GM21360 (cell line): ENCODE measurements around the gene GATA2.

Experiments used
- ATAC-seq: cut with Tn5 transposase; IDR thresholded peaks from one replicate; pipeline ENCODE4 v1.9.1; 2021; ENCODE audit warnings: mild to moderate bottlenecking, moderate library complexity; ENCODE audit not compliant: unreplicated experiment

GATA2 gene

DNA sequence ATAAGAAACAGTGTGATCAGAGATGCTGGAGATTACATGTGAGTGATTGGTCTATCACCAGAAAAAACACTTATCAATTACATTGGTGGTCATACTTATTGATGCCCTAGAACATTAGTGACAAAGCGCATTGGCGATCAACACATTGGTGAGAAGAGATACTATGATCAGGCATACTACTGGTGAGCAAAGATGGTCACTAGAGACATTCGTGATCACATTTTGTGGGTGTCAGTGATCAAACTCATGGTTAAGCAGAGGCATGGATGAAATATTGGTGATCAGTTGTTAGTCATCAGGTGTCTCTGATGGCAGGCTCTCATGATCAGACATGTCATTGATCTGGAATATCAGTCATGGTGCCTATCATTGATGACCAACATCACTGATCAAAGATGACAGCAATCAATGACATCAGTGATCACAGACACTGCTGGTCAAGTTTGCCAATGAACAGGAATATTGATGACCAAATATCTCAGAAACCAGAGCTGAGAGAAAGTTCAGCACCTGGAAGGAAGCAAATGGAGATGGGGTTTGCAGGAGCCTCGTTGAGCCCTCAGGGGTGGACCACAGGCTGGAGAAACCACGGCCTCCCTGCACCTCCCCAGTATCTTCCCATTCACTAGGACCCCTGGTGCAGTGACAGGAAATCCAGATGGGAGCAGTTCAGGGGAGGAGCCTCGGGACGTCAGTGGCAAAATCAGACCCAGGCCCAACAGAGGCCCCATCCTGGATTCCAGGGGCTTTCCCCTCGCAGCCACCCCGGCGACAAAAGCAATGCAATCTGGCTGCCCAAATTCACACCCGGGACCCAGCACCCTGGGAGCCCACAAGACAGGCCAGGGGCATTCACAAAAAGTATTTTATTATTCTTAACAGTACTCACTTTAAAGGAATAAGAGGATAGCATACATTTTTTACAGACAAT, 14.2 kb downstream of the GATA2 start:
- ATAC-seq: no peak

DNA sequence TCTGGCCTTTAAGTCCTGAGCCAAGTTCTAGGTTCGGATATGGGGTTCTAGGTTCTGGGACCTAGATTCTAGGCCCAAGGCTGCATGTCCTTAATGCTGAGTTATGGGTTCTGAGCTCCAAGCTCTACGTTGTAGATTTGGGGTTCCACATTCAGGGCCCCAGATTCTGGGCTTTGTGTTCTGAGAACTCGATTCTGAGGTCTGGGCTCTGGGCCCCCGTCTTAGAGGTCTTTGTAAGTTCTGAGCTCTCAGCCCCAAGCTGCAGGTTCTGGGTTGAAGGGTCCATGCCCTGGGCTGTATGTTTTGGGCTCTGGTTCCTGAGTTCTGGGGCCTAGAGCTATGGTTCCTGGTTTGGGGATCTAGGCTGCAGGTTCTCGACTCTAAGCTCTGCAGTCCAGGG, 16.3 kb downstream of the GATA2 start:
- no peak for ATAC-seq

DNA sequence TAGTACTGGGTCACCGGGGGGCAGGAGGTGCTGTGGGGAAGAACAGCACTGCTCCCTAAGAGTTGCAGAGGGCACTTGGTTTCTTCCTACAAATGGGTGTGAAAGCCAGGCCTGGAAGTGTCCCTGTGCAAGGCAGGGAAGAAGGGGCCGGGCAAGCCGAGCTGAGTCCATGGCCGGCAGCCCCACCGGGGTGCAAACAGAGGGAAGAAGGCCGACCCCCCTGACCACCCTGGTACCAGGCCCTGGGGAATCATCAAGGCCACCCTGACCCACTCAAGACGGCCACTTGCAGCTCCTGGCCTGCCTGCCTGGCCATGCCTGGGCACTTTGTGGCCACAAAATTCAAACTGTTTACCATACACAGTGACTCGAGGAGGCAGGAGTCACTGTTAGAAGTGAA, 17.6 kb downstream of the GATA2 start:
- ATAC-seq: no peak

DNA sequence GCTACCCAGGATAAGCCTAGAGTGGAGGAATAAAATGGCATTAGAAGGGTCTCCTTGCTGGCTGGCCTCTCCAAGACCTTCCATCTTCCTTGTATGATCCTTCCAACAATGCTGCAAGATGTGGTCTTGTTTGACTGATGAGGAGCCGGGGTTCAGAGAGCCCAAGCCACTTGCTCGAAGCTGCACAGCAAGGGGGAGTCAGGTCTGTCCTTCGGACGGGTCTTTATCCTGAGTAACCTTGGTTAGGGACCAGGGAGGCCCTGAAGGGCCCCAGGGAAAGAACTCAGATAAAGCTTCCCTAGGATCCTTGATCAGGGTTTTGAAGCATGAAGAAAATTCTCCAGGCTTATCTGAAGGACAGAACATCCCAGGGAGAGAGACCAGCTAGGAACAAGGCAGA, 19.3 kb downstream of the GATA2 start:
- ATAC-seq: no peak

DNA sequence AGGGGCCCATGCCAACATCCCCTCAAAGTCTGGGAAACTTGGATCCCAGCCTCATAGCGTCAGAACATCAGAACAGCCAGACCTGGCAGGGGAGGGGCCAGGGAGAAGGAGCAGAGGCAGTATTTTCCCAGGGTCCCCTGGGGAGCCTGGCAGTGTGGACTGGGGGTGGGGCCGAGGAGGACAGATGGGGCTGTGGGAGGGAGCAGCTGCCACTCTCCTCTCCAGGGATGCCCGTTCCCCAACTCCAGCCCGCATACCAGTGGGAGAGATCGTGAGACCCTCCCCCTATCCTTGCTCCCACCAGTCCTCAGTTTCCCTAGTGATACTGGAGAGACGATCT, 19.9 kb downstream of the GATA2 start:
- no peak for ATAC-seq

DNA sequence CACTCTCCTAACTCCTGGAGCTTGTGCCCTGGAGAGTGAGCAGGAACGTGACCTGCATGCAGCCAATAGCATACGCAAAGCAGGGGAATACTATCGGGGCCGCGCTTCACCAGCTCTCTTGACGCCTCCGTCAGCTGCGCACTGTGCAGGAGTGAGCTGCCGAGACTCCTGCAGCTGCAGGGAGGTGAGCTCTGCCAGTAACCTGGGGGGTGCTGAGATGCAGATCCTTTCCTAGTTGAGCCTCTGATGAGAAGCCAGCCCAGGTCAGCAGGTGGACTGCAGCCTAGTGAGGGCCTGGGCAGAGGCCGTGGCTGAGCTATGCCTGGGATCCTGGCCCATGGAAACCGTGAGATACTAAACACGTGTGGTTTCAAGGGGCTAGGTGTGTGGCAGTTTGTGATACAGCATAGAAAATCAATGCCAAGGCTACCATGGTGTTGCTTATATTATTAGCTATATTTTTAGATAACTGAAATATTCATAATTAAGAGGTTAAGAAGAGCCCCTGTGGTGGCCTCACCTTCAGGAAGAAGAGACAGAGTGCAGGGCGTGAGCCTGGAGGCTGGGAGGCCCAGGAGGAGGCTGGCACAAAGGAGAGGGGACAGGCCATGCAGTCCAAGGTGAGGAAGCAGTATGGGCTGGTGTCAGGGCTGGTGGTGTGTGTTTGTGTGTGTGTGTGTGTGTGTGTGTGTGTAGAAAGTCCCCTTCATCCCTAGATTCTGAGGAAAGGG, 20.4 kb downstream of the GATA2 start:
- no peak for ATAC-seq

DNA sequence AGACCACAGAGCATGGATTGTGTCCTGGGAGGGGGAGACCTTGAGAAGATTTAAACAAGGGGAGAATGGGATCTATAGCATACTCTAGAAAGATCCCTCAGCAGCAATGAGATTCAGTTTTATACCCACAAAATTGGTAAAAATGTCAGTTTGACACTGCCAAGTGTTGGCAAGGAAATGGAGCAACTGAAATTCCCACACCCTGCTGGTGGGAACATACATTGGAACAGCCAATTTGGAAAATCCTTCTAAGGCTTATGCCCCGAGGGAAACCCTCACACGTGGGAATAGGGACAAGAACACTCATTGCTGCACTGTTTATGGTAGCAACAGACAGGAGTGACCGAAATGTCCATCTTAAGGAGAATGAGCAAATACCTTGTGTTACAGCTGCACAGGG, 21.3 kb downstream of the GATA2 start:
- no peak for ATAC-seq

DNA sequence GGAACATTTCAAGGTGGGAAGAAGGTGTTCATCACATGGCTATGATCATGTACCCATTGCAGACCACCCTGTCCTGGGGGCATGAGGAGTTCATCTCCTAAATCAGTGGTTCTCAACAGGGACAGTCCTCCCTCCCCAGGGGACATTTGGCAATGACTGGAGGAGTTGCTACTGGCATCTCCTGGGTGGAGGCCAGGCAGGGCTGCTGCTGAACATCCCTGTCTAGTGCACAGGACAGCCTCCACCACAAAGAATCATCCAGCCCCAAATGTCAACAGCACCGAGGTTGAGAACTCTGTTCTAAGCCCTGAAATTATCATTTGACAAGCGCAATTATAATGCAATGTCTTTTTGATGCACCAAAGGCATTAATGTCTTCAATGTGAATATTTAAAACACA, 21.9 kb downstream of the GATA2 start:
- no peak for ATAC-seq

DNA sequence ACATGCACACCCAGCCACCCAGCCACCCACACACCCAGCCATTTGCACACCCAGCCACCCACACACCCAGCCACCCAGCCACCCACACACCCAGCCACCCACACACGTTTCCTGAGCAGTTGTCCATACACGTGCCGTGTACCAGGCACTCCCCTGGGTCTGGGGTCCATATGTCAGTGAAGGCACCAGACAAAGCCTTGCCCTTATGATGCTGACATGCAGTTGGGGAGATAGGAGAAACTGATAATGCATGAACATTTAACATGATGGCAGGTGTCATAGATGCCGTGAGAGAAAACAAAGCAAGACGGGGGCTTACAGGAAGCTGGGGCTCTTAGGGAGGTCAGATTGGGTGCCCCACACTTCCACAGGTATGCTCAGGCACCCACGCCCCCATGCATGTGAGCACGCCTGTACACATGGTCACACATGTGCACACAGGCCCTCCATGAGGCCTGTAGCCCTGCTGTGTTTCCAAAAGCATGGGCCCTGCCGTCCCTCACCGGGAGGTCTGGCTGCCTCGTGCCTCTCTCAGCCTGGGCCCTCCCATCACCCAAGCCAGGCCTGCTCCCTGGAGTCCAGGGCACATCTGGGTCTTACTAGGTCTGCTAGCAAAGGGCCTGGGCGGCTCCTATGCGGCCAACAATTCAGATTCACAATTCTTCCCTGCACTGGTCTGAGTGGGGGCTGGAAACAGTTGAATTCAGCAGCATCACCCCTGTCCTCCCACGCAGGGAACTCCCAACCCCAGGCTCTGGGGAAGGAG, 22.7 kb downstream of the GATA2 start:
- ATAC-seq: no peak

DNA sequence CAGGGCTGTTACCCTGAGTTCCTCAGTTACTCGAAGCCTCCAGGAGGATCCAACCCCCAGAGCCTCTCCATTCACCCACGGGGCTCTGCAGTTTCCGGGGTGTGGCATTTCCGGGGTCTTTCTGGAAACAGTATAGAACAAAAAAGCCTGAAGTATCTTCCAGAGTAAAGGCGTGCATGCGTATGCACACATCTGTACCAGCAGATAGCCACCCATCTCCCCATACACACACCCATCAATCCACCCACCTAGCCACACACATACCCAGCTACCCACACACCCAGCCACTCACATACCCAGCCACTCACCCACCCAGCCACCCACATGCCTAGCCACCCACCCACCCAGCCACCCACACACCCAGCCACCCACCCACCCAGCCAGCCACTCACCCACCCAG, 23.4 kb downstream of the GATA2 start:
- no peak for ATAC-seq

DNA sequence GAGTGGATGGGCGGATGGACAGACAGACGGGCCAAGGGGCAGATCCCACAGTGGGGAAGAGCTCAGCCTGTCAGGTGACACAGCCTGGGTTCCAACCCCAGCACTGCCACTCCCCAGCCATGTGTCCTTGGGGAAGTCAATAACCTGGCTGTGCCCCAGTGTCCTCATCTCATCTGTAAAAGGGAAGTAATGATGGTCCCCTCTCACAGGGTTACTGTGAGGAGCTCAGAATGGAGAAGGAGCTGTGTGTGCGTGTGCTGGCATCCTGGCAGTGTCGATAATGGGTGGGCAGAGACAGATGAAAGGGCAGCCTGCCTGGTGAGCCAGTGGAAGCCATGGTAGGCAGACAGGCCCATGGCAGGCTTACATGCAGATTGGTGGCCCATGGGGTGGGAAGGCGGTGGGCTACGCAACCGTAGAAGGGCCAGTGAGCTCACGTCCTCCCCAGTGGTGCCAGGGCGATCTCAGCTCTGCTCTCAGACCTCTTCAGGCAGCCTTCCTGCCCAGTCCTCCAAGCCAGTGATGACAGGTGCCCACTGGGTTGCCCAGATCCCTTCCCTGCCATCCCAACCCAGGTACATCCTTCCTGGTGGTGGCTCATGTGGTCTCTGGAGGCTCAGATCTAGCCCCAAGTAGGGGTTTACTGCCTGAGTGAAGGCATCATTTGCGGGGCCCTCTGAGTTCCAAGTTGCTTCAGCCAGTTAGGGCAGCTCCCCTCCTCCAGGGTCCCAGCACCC, 24.0 kb downstream of the GATA2 start:
- ATAC-seq: no peak

DNA sequence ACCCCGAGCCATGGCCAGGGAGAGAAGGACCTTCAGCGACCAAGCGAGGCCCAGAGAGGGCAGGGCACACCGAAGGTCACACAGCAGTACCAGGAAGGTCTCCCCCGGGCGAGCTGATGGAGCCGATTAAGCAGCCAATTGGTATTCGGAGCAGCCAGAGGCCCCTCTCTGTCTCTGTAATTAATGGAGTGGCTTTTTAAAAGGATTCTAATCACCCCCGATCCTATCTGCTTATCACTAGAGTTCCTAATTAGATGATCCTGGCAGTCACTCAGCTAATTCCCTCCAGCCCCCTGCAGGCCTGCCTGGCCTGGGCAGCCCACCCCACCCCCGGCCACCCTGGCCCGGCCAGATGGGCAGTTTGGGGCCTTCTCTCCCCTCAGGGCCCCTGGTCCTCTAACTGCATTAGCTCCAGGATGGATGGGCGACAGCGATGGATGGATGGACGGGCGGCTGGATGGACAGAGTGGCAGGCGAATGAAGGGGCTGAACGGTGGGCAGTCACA, 24.7 kb downstream of the GATA2 start:
- no peak for ATAC-seq

DNA sequence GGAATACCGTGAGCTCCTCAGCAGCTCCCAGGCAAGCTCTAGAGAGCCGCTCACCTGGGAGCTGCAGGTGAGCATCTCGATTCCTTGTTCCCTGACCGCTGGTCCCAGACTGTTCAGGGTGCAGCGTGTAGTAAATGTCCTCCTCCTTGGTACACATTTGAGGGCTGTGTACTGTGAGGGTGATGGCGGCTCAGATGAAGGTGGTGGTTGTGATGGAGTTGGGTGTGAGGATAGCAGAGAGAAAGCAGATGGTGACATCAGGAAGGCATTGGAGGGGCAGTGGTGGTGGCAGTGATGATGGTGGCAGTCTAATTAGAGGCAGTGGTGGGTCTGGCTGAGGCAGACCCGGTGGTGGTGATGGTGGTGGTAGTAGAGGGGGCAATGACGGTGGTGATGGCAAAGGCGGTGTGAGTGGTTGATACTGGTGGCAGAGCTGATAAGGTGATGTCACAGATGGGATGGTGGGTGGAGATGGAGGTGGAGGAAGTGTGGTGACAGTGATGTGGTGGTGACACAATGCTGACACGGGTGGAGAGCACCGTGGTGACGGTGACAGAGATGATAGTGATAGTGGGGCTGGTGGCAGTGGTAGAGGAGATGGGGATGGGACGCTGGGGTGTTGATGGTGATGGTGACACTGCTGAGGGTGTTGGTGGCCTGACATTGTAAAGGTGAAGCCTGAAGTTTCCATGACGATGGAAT, 26.0 kb downstream of the GATA2 start, which contains the start of gene DNAJB8:
TSS of gene DNAJB8 (minus strand) at position 51 of the 702 bp plus-strand sequence. CDS start 3,645 bp downstream, outside the sequence.
- ATAC-seq: no peak

DNA sequence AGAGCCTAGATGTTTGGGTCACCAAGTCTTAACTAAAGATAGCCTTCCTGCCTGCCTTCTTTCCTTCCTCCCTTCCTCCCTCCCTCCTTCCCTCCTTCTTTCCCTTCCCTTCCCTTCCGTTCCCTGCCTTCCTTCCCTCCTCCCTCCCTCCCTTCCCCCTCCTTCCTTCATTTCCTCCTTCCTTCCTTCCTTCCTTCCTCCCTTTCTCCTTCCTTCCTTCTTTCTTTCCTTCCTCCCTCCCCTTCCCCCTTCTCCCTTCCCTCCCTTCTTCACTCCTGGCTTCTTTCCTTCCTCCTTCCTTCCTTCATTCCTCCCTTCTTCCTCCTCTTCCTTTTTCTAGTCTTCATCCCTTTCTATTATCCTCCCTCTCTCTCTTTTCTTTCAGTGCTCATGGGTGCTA, 28.3 kb downstream of the GATA2 start:
- no peak for ATAC-seq

DNA sequence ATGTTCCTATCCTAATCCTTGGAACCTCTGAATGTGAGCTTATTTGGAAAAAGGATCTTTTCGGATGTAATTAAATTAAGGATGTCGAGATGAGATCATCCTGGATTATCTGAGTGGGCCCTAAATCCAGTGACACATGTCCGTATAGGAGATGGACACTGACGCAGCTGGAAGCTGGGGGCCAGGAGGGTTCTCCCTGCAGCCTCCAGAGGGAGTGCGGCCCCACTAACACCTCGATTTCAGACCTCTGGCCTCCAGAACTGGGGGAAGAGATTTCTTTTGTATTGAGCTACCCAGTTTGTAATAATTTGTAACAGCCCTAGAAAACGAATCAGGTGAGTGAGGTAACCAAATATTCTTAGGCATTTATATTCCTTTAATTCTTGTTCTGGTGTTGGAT, 28.8 kb downstream of the GATA2 start:
- ATAC-seq: no peak

DNA sequence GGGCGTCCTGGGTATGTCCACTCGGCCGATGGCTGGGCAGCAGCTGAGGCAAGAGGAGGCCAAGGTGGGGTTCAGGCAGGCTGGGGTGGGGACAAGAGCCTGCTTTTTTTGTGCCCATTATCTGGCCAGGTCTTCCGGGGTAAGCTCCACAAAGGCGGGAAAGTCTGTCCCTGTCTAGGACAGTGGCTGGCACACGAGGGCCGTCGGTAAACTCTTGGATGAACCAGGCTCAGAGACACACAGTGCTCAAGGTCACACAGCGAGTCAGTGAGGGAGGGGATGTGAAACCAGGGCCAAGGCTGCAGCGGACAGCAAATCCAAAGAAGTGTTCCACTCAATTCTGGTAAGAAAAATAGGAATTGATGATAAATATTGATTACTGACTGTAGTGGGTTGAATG, 29.2 kb downstream of the GATA2 start:
- ATAC-seq: no peak

DNA sequence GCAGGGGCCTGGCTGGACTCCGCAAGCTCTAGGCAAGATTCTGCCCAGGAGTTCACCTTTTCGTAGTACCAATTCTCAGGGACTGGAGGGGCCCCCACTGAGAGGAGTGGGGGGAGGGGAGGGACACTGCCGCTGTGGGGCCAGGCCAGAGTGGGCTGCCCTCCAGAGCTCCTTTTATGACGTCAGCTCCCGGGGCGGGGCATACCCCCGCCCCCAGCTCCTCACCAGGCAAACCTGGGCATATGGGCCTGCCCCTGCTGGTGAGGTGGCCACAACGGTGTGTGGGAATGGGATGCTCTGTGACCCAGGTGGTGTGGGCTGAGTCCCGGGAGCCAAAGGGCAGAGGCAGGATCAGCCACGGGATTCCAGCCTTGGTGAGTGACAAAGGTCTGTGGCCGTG, 29.6 kb downstream of the GATA2 start:
- ATAC-seq: no peak

DNA sequence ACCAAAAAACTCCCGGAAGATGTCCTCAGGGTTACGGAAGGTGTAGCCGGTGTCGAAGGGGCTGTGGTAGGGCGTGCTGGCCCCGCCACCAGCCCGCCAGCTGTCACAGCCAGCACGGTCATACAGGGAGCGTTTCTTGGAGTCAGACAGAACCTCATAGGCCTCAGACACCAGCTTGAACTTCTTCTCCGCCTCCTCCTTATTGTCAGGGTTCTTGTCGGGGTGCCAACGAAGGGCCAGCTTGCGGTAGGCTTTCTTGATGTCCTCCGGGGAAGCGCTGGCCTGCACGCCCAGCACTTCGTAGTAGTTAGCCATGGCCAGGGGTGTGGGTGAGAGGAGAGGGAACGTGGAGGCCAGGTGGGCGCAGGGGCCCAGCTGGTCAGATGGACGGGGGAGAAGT, 30.1 kb downstream of the GATA2 start:
- no peak for ATAC-seq

DNA sequence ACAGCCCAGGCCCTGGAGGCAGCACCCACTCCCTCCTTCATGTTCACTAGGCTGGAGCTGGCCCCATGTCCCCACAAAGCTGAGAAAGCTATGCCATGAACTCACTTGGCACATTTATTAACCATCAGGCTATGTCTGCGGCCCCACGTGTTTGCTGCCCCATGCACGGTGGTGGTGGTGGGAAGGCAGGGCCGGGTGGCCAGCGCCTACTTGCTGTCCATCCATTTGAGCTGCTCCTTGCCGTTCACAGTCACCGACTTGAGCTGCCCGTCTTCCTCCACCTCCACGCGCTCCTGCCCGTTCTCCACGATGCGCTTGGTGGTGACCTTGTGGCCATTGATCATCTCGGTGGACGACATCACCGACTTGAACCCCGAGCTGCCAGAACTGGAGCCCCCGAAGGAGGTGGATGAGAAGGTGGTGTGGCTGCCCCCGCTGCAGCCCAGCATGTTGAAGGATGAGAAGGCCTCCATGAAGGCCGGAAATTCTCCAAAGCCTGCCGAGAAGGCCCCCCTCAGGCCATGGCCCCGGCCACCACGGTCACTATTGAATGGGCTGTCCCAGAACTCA, 30.6 kb downstream of the GATA2 start:
- ATAC-seq: no peak

DNA sequence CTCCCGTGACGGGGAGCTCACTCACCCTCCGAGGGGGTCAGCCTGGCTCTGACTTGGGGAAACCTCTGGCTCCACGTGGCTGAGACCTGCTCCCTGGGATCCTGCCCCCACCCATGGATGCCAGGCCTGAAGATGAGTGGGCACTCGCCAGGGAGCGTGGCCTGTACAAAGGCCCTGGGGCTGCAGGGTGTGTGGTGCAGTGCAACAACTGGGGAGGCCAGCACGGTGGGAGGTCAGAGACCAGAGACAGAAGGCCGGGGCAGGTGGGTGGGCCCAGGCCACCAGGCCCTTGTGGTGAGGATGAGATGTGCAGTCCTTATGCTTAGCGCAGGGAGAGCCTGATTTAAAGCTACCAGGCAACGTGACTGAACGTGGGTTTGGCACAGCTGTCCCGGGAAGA, 31.3 kb downstream of the GATA2 start:
- ATAC-seq: no peak
